Fibroblast of lung (primary cell): Measurements from ENCODE around the gene CARS1.

ENCODE experiments used
- CTCF ChIP-seq, 2 donors: IDR thresholded peaks in 1 of 2; conservative IDR thresholded peaks in 1 of 2; 1 replicate in 1 of 2; 2 replicates in 1 of 2; pipeline ENCODE4 v1.5.1; 2011 to 2012; ENCODE audit warnings: low read length in 2 of 2, control low read depth in 1 of 2, inconsistent platforms in 1 of 2, low read depth in 1 of 2, mild to moderate bottlenecking in 1 of 2
- EZH2 ChIP-seq: IDR thresholded peaks from 2 replicates; pipeline ENCODE4 v1.5.1; 2012; ENCODE audit warnings: low read length, control low read depth, mild to moderate bottlenecking; ENCODE audit errors: missing control alignments

DNA sequence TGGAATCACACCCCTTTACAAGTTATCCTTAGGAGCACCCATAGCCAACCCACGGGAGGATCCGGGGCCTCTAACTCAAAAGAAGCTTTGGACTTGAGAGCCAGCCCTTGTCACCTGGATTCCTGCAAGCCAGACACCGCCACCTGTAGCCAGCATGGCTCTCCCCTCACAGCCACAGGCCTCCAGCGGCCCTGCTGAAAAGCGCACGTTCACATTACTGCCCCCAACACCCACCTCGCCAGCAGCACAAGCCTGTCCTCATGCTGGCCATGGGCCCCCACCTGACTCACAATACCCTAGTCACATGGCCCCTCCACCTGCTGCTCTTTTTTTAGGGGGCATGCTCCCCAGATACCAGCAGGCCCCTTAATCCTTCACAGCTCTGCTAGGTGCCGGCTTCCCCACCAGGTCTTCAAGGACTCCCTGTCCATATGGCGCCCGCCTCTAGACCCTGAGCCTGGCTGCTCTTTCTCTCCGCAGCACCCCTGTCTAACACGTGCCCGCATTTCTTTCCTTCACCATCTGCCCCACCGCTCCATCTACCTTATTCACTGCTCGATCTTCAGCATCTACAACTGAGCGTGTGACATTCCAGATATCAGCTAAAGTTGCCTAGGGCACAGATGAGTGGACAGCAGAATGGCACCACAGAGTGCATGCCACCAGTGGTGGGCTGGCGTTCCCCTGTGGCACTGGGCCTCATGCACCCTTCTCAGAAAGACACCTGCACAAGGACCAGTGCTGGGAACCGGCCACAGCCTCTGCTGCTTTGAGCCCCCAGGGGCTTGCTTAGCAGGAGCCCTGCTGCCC is 6.6 kb downstream of the CARS1 start:
- TF ChIP-seq CTCF (conservative IDR thresholded peaks at IDR 0.05 in 1 of 2, IDR thresholded peaks at IDR 0.05 in 1 of 2; ENCODE audit: low read depth in 1 of 2, low read length in 2 of 2) = no peak
- TF ChIP-seq EZH2 = no peak
